GM12873 (cell line): Measurements from ENCODE around the gene CAPN7.

Experiments
- TF ChIP-seq, protein P1 (sequence below): IDR thresholded peaks from 2 replicates; pipeline ENCODE4 v1.5.1; 2012; ENCODE audit warnings: low read depth, mild to moderate bottlenecking, moderate library complexity, low read length, control low read depth; ENCODE audit not compliant: insufficient read depth; ENCODE audit errors: missing control alignments

The CAPN7 gene

DNA sequence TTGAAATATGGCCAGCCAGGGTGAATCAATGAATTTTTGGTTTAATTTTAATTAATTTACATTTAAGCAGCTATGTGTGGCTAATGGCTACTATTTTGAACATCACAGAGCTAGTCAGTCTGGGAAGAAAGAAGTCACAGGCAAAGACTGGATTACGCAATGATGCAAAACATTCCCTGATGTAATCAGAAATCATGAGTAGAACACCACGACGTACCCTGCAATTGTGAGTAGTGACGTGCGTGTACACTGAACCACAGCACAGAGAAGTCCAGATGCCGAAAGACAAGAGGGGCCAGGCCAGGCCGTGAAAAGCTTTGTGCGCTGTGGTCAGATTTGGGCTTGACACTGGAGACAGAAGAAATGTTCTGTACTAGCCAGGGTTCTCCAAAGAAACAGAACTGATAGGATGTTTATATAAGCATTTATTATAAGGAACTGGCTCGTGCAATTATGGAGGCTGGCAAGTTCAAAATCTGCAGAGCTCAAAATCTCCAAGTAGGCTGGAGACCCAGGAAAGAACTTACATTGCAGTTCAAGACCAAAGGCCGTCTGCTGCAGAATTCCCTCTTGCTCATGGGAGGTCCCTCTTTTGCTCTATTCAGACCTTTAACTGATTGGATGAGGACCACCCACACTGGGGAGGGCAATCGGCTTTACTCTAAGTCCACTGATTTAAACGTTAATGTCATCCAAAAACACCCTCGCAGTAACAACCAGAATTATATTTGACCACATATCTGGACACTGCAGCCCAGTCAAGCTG lies 81.7 kb downstream of the CAPN7 start:
- TF ChIP-seq, protein P1, sequence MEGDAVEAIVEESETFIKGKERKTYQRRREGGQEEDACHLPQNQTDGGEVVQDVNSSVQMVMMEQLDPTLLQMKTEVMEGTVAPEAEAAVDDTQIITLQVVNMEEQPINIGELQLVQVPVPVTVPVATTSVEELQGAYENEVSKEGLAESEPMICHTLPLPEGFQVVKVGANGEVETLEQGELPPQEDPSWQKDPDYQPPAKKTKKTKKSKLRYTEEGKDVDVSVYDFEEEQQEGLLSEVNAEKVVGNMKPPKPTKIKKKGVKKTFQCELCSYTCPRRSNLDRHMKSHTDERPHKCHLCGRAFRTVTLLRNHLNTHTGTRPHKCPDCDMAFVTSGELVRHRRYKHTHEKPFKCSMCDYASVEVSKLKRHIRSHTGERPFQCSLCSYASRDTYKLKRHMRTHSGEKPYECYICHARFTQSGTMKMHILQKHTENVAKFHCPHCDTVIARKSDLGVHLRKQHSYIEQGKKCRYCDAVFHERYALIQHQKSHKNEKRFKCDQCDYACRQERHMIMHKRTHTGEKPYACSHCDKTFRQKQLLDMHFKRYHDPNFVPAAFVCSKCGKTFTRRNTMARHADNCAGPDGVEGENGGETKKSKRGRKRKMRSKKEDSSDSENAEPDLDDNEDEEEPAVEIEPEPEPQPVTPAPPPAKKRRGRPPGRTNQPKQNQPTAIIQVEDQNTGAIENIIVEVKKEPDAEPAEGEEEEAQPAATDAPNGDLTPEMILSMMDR, result no peak

DNA sequence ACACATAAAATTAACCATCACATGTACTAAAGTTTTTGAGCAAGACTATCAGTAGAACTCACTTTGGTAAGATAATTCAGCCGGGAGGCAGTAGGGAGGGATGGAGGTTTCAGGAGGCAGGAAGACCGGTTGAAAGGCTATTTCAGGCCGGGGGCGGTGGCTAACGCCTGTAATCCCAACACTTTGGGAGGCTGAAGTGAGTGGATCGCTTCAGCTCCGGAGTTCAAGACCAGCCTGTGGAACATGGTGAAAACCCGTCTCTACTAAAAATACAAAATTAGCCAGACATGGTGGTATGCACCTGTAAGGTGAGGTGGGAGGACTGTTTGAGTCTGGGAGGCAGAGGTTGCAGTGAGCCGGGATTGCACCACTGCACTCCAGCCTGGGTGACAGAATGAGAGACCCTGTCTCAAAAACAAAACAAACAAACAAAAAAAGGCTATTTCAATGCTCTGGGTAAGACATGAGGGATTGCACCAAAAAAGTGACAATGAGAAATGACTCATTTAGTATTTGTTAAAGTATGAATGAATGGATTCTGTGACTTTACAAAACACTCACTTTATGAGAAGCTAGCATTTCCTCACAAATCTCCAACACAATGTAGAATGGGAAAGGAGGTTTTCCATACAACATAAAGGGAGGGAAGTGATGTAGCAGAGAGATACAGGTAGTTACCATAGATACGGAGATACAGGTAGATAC lies 82.4 kb downstream of the CAPN7 start:
- TF ChIP-seq, protein P1, result no peak

DNA sequence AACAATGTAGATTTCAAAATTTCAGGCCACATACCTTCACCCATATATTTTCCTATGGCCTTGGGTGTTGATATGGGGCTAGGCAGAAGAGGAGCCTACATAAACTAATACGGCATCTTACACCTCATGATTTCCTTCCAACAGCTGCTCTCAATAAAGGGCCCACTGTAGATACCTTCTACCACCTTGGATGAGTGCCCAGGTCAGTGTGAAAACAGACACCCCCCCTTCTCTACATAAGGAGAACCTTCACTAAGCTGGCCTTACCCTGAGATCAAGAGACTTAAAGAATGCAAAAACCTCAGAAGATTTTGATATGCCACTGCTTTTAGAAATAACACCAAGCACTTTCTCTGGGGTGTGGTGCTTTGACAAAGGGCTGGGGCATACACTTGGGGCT lies 83.6 kb downstream of the CAPN7 start:
- TF ChIP-seq, protein P1, result no peak

DNA sequence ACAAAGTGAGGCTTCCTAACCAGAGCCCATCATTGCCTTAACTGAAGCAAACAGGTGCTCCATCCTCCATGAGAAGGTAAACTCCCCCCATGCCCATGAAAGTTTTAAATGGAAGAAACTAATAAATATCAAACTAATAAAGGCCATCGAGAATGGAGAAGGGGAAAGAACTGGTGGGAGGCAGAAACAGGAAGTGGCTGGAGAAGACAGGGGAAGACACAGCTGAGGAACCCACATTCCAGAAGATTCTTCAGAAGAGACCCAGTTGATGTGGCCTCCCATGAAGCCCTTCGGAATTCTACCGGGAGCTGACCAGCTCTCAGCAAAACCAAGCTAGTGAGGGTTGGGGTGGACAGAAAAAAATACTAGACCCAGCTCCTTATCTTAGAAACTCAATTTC lies 84.7 kb downstream of the CAPN7 start:
- TF ChIP-seq, protein P1, result no peak

DNA sequence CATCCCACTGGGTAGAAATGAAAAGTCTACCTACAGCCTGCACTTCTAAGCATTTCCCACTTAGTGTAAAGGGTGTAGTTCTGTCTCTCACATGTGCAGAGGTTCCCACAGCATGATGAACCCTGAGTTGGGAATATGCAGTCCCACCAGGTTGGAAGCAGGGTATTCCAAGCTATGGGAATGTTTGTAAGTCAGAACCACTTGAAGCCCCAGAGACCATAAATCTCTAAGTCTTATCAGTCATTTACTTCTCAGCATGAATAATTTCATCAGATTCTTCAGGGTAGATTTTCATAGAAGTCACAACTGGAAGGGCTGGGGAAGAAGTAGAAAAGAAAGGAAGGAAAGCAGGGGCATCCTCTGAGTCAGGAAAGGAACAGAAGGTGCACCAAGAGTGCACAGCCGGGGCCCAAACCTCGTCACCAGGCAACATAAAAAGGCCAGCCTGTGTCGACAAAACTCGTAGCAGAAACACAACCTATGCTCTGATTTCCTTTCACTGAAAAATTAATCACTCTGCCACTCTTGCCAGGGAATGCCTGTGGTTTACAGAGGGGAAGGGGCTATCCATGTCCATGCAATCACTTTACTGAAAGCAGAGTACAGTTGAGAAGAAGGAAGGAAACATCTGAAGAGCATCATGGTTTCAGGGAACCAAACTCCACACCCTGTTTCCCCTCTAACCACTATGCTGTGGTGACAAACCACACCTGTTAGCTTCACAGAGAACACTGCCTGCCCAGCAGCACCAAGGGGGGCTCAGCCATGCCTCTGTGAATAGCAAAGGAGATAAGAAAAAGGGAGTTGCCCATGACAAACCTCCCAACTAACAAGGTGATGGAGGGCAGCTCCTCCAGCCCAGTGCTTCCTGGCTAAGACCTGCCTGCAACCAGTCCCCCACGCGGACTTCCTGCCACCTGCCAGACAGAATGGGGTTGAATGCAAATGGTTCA lies 85.8 kb downstream of the CAPN7 start:
- TF ChIP-seq, protein P1, result no peak

DNA sequence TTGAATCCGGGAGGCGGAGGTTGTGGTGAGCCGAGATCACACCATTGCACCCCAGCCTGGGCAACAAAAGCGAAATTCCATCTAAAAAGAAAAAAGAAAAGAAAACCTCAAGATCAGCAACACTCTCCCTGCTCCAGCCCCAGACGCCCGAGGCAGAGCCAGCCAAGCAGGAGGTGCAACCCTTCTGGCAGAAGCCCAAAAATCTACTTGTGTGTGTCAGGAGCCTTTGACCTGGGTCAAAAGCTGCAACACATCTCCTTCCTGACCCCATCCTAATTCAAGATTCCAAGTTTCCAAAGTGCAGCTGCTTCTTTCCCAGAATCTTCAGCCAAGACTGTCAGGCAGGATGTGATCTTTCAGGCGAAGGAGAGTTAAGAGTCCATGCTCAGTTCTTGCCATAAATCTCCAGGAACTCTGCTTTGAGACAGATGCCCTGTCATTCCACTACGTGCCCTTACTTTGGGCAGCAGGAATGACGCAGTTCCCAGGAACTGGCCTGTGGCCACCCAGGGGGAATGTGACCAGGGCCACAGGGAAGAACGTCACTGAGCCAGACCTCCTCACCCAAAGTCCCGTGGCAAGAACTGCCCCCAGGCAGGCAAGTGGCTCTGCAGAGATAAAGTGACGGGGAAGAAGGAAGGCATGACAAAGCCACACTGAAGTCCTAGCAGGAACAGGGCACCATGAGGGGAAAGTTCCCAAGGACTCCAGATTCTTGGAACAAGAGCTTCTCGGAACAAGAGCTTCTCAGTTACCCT lies 86.9 kb downstream of the CAPN7 start:
- TF ChIP-seq, protein P1, result no peak
